HCT116 (cell line): ENCODE measurements around the gene FYCO1. TPM values are rescaled to one million over a fixed set of nuclear protein-coding genes. Genes with fewer than 3 reads are reported as not detected.

Experiments
- ATAC-seq: fragments of 200-7000 bp; cut with Tn5 transposase; 2 replicates; pipeline ENCODE4 v1.9.1; 2020; ENCODE audit warnings: mild to moderate bottlenecking, moderate library complexity
- BruUV-seq: library from RNA; stranded (reverse); fragments of 400-500 nt; replicated peaks from 2 replicates; lab custom pipeline; 2021; lab: Mats Ljungman, UMichigan
- CTCF ChIA-PET: fragments of 300-600 bp; sonication (Branson Sonifier 250); formaldehyde crosslinking; loops from one replicate; lab custom pipeline; 2021; ENCODE audit warnings: antibody characterized with exemption; lab: Charles Lee
- POLR2A ChIA-PET: fragments of 300-600, 350-600 bp; sonication (Branson Sonifier 250); formaldehyde crosslinking; loops from one replicate; lab custom pipeline; 2021; ENCODE audit warnings: antibody characterized with exemption; lab: Charles Lee
- RAD21 ChIA-PET, 2 experiments: fragments of 300-600 bp; sonication (Branson Sonifier 250); formaldehyde crosslinking; loops; one replicate each; lab custom pipeline; 2023; ENCODE audit warnings: low total read pairs in 2 of 2; ENCODE audit not compliant: uncharacterized antibody in 2 of 2, unreplicated experiment in 2 of 2, low non-redundant PET in 1 of 2; lab: Charles Lee
- DNase-seq: peaks from one replicate; pipeline ENCODE4 v3.0.0-alpha.2; 2010; ENCODE audit warnings: low read depth, low spot score
- H2AFZ ChIP-seq: fragments of 200-600 bp; shearing (Covaris generic), sonication (generic); 2 replicates; pipeline ENCODE4 v1.6.1; 2017; ENCODE audit warnings: low read depth, mixed run types, mixed read lengths, antibody characterized with exemption, low read length; ENCODE audit not compliant: poor library complexity, severe bottlenecking
- H3K27ac ChIP-seq: 2 replicates; pipeline ENCODE4 v1.5.1; 2012; ENCODE audit warnings: low read depth, low read length
- H3K27me3 ChIP-seq: fragments of 200-600 bp; sonication (generic); 2 replicates; pipeline ENCODE4 v1.6.1; 2016; ENCODE audit warnings: mixed run types, low read length, mixed read lengths; ENCODE audit not compliant: insufficient read depth
- H3K36me3 ChIP-seq, 2 experiments: fragments of 200-500 bp in 1 of 2; fragments of 200-600 bp in 1 of 2; sonication (Bioruptor generic) in 1 of 2; sonication (generic) in 1 of 2; 2 replicates each; pipeline versions ENCODE4 v1.5.1 to v1.6.1; 2014 to 2016; ENCODE audit warnings: low read length in 2 of 2, inconsistent platforms in 1 of 2, mixed read lengths in 1 of 2, mixed run types in 1 of 2; ENCODE audit not compliant: insufficient read depth in 2 of 2, control insufficient read depth in 1 of 2
- H3K4me1 ChIP-seq, 2 experiments: fragments of 200-600 bp in 1 of 2; sonication (generic) in 1 of 2; 2 replicates each; pipeline versions ENCODE4 v1.5.1 to v1.6.1; 2012 to 2017; ENCODE audit warnings: low read length in 2 of 2, inconsistent platforms in 1 of 2, mild to moderate bottlenecking in 1 of 2, mixed read lengths in 1 of 2, mixed run types in 1 of 2, moderate library complexity in 1 of 2; ENCODE audit not compliant: insufficient read depth in 2 of 2, control insufficient read depth in 1 of 2
- H3K4me2 ChIP-seq: fragments of 200-600 bp; sonication (generic); 2 replicates; pipeline ENCODE4 v1.6.1; 2017; ENCODE audit warnings: mixed run types, low read length, mixed read lengths
- H3K4me3 ChIP-seq, 2 experiments: fragments of 200-600 bp in 1 of 2; sonication (generic) in 1 of 2; replicated peaks in 1 of 2; 2 replicates each; pipeline ENCODE4 v1.5.1; 2011 to 2016; ENCODE audit warnings: low read length in 2 of 2, control low read depth in 1 of 2, low read depth in 1 of 2, mild to moderate bottlenecking in 1 of 2, mixed read lengths in 1 of 2, mixed run types in 1 of 2
- H3K79me2 ChIP-seq: fragments of 200-600 bp; sonication (generic); 2 replicates; pipeline ENCODE4 v1.6.1; 2017; ENCODE audit warnings: mild to moderate bottlenecking, mixed run types, low read length, moderate library complexity, mixed read lengths; ENCODE audit not compliant: insufficient read depth
- H3K9ac ChIP-seq: fragments of 200-600 bp; sonication (generic); 2 replicates; pipeline ENCODE4 v1.6.1; 2016; ENCODE audit warnings: low read length, mixed read lengths
- H3K9me2 ChIP-seq: fragments of 200-600 bp; sonication (generic), shearing (Covaris generic); 2 replicates; pipeline ENCODE4 v1.6.1; 2017; ENCODE audit warnings: mixed run types, mild to moderate bottlenecking, moderate library complexity; ENCODE audit not compliant: insufficient read depth
- H3K9me3 ChIP-seq, 2 experiments: fragments of 200-500 bp in 1 of 2; fragments of 200-600 bp in 1 of 2; sonication (Bioruptor generic) in 1 of 2; sonication (generic) in 1 of 2; 2 replicates each; pipeline ENCODE4 v1.6.1; 2014 to 2017; ENCODE audit warnings: low read length in 2 of 2, mixed read lengths in 2 of 2, inconsistent platforms in 1 of 2, low read depth in 1 of 2, mild to moderate bottlenecking in 1 of 2, mixed run types in 1 of 2, moderate library complexity in 1 of 2; ENCODE audit not compliant: control insufficient read depth in 1 of 2, insufficient read depth in 1 of 2
- H4K20me1 ChIP-seq: fragments of 200-600 bp; sonication (generic), shearing (Covaris generic); 2 replicates; pipeline ENCODE4 v1.6.1; 2017; ENCODE audit warnings: mixed run types, mild to moderate bottlenecking, moderate library complexity; ENCODE audit not compliant: insufficient read depth
- CBX3 ChIP-seq: IDR thresholded peaks from 2 replicates; pipeline ENCODE4 v1.6.1; 2012; ENCODE audit warnings: low read depth
- EGR1 ChIP-seq: IDR thresholded peaks from 2 replicates; pipeline ENCODE4 v1.6.1; 2012; ENCODE audit warnings: low read depth
- ELF1 ChIP-seq: IDR thresholded peaks from 2 replicates; pipeline ENCODE4 v1.6.1; 2012; ENCODE audit warnings: low read depth, borderline replicate concordance
- EZH2 ChIP-seq: fragments of 200-600 bp; sonication (generic); IDR thresholded peaks from 2 replicates; pipeline ENCODE4 v1.6.1; 2017; ENCODE audit warnings: antibody characterized with exemption, mixed run types
- REST ChIP-seq: IDR thresholded peaks from 2 replicates; pipeline ENCODE4 v1.6.1; 2012; ENCODE audit warnings: low read depth
- SIN3A ChIP-seq: IDR thresholded peaks from 2 replicates; pipeline ENCODE4 v1.6.1; 2012; ENCODE audit warnings: low read depth
- SRF ChIP-seq: IDR thresholded peaks from 2 replicates; pipeline ENCODE4 v1.6.1; 2012; ENCODE audit warnings: low read depth
- YY1 ChIP-seq: IDR thresholded peaks from 2 replicates; pipeline ENCODE4 v1.6.1; 2011; ENCODE audit warnings: low read length, low read depth, moderate library complexity, mild to moderate bottlenecking; ENCODE audit not compliant: insufficient replicate concordance; ENCODE audit errors: extremely low read depth
- intact Hi-C: fragments of 100-400 bp; cut with micrococcal nuclease; formaldehyde crosslinking; loops from 2 replicates; pipeline ENCODE4 v1.10.0; 2022
- total RNA-seq: library from RNA; stranded (reverse); gene quantifications from one replicate; pipeline ENCODE4 v1.2.1, GENCODE V29; 2021; ENCODE audit not compliant: unreplicated experiment

The FYCO1 gene
- total RNA-seq, 1 experiment from 2014 or later = 15.8 TPM

DNA sequence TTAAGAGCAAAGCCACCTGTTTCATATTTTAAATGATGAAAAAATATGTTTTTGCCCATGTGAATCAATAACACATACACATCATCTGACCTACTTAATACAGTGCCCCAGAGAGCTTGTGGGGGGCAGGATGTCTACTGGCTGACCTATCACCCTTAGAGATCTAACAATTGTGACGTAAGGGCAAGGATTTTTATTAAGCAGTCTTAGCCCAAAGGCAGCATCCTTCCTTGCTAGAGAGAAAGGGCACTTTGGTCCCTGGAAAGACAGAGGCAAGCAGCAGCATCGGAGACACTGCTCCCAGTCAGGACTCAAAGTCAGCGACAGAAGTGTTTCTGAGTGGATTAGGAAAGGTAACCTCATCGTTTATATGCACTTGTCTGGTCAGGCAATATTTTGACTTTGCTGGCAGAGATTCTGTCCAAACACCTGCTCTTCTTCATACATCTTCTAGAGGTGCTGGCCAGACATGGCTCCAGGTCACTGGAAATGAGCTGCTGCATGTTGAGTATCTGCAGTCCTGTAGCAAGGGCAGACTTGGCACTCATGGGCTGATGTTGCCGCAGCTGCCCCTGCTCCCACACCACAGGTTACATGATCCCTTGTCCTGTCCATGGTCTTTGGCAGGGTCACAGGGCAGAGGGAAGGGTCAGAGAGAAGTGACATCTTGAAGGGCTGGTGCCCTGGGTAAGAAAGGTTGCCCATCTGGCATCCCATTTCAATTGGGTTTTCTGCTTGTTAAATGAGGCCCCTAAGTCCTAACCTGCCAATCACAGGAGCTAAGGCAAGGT is 50.6 kb downstream of the FYCO1 start:
- Histone ChIP-seq H3K4me3 (no peak overlapping the region), H3K27me3 (no peaks in the 10 kb centered on the region), H2AFZ (no peak overlapping the region), H3K79me2 (no peaks in the 10 kb centered on the region), H3K9me2 (no peaks in the 10 kb centered on the region), H3K4me1 (no peaks in the 10 kb centered on the region), H3K36me3 (peaks cover 2 to 33% of the 10 kb centered on the region in 2 experiments; a peak in 3 of 4 replicates), H3K4me2 (no peak overlapping the region), H3K9me3 (no peaks in the 10 kb centered on the region), H4K20me1 (no peaks in the 10 kb centered on the region), H3K9ac (no peak overlapping the region), H3K27ac (no peak overlapping the region)
- DNase-seq (no peak), ATAC-seq (no peak)
- ChIA-PET RAD21 (no interaction called here), CTCF (no interaction called here), POLR2A (no interaction called here)
- TF ChIP-seq ELF1 (no peak), EGR1 (no peak), SRF (no peak), YY1 (no peak), EZH2 (no peak), CBX3 (no peak), REST (no peak), SIN3A (no peak)
- no TSS peak for BruUV-seq
- intact Hi-C loops = no loop called here
